SIG-M5 (cell line): ENCODE data around the gene PHETA2.
"Not testable (repeated sequence)": the region's sequence is repeated elsewhere in the genome, so short reads cannot be mapped to it uniquely, and the experiment has no call there.

Source experiments
- DNase-seq: peaks from one replicate; lab custom pipeline; 2025; lab: John Stamatoyannopoulos, UW

Gene PHETA2

GRCh38 chr22:42104332-42104860 lies 30.3 kb downstream of the PHETA2 start:
- DNase-seq = not testable (repeated sequence)

GRCh38 chr22:42108848-42109247 lies 34.8 kb downstream of the PHETA2 start:
- no peak for DNase-seq

- no peak for DNase-seq
Measured at GRCh38 chr22:42111798-42112197, 37.8 kb downstream of the PHETA2 start.

GRCh38 chr22:42112793-42113192 lies 38.7 kb downstream of the PHETA2 start:
- DNase-seq = not testable (repeated sequence)

- DNase-seq = no peak
Measured at GRCh38 chr22:42114721-42115120, 40.7 kb downstream of the PHETA2 start.

GRCh38 chr22:42115420-42115830 lies 41.4 kb downstream of the PHETA2 start:
- DNase-seq = not testable (repeated sequence)

GRCh38 chr22:42116848-42117424 lies 42.9 kb downstream of the PHETA2 start:
- DNase-seq = no peak

- DNase-seq = not testable (repeated sequence)
Measured at GRCh38 chr22:42120231-42121021, 46.4 kb downstream of the PHETA2 start.

- not testable (repeated sequence) for DNase-seq
Measured at GRCh38 chr22:42123529-42123928, 49.5 kb downstream of the PHETA2 start.

- DNase-seq = no peak
Measured at GRCh38 chr22:42127606-42128005, 53.6 kb downstream of the PHETA2 start.

GRCh38 chr22:42128007-42128406 lies 54.0 kb downstream of the PHETA2 start:
- DNase-seq = not testable (repeated sequence)
